HG02981 (cell line): Measurements from ENCODE around the gene CILP2.

Source experiments
- ATAC-seq: cut with Tn5 transposase; IDR thresholded peaks from one replicate; pipeline ENCODE4 v1.9.1; 2021; ENCODE audit warnings: mild to moderate bottlenecking, moderate library complexity; ENCODE audit not compliant: unreplicated experiment

CILP2 gene

GRCh38 chr19:19504754-19505668 is 33.1 kb upstream of the CILP2 start:
- no peak for ATAC-seq

- no peak for ATAC-seq
These were observed 32.3 kb upstream of the CILP2 start for GRCh38 chr19:19505669-19506326.

DNA sequence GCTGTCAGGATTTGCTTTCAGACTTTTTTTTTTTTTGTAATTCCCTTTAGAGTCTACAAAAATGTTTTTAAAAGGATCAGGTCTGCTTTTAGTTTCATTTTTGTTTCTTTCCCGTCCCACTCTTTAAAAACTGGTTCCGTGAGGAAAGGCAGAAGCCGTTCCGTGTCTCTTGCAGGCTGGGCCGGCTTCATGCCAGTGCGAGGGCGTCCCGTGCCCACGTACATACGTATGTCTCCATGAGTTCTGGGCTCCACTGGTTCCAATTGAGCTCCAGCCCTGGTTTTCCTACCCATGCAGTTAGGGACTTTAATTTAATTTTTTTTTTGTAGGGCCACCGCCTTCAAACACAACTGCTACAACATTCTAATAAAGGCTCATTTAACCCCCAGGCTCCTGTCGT is 31.5 kb upstream of the CILP2 start:
- ATAC-seq = no peak

DNA sequence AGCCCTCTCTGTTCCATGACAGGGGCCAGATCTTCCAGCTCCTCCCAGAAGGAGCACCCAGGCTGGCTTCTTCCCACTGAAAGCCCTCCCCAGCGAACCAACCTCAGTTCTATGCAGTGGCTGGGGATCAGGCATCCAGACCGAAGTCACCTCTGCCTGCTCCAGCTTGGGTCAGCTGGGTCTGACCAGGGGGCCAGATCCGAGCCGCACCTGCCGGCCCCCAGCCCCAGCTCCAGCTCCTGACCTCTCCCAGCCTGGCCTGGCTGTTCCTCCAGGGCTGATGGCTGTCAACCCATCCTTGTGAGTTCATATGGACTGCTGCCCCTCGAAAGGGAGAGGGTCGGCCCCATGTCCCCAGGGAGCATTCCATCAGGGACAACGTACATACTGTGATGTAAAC is 30.7 kb upstream of the CILP2 start:
- ATAC-seq = no peak

GRCh38 chr19:19508217-19508616 is 29.8 kb upstream of the CILP2 start:
- ATAC-seq = no peak

DNA sequence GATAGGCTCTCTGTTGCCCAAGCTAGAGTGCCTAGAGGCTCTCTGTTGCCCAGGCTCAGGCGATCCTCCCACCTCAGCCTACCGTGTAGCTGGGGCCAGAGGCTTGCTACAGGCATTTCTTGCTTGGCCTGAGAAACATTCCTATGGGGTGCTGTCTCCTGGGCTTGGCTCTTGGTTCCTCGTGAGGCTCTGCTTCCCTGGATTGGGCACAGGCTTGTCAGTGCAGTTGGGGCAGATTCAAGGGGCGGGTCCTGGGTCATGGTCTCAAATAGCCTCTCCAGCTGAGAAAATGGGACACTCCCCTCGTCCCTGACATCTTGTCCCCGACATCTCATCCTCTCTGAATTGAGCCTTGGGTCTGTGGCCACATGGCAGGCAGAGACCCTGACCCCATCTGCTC is 27.6 kb upstream of the CILP2 start:
- ATAC-seq = no peak

- ATAC-seq = no peak
These were observed 24.4 kb upstream of the CILP2 start for GRCh38 chr19:19513682-19514081.

DNA sequence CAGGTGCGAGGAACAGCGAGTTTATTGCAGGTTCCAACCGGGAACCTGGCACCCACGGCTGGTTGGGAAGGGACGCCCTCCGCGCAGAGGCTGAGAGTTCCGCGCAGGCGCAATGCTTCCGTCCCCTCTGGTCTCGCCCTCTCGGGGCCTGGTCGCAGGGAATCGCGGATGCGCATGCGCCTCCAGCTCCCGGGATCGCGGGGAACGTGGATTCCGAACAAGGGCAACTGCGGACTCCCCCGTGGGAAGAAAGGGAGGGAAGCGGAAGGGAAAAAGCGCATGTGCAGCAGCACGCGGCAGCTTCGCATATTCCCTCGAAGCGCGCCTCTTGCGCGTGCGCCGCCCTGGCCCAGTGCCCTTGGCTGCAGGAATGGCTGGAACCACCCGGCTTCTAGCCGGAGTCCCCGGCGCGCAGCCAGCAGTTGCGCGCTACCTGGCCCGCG is 23.8 kb upstream of the CILP2 start:
- no peak for ATAC-seq

DNA sequence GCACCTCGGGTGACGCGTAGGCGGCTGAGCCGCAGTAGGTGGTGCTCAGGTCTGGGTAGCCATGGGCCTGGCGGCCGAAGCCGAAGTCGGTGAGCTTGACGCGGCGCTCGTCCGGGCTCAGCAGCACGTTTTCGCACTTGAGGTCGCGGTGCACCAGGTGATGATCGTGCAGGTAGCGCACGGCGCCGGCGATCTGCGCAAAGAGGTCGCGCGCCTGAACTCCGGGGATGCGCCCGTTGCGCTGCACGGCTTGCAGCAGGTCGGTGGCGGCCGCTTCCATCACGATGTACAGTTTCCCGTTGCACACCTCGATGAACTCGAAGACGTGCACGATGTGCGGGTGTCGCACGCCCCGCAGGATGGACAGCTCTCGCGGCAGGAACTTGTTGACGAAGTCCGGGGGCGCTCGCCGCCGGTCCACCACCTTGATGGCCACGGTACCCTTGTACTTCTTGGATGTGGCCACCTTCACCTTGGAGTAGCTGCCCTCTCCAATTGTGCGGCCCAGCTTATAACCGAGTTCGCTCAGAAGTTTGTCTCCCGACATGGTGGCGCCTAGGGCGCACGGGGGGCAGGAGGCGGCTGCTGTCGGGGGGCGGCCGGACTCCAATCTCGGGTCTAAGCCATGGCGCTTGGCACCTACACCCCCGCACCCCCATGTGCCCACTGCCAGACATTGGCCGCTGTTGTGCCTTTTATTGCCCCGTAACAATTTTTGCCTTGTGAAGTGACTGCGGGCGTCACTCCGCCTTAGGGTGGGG is 23.0 kb upstream of the CILP2 start, which contains the start of gene TSSK6:
TSSK6 (minus strand) TSS at position 668 of the 761 bp plus-strand sequence; CDS start at position 547, 121 bp downstream.
- ATAC-seq = no peak

DNA sequence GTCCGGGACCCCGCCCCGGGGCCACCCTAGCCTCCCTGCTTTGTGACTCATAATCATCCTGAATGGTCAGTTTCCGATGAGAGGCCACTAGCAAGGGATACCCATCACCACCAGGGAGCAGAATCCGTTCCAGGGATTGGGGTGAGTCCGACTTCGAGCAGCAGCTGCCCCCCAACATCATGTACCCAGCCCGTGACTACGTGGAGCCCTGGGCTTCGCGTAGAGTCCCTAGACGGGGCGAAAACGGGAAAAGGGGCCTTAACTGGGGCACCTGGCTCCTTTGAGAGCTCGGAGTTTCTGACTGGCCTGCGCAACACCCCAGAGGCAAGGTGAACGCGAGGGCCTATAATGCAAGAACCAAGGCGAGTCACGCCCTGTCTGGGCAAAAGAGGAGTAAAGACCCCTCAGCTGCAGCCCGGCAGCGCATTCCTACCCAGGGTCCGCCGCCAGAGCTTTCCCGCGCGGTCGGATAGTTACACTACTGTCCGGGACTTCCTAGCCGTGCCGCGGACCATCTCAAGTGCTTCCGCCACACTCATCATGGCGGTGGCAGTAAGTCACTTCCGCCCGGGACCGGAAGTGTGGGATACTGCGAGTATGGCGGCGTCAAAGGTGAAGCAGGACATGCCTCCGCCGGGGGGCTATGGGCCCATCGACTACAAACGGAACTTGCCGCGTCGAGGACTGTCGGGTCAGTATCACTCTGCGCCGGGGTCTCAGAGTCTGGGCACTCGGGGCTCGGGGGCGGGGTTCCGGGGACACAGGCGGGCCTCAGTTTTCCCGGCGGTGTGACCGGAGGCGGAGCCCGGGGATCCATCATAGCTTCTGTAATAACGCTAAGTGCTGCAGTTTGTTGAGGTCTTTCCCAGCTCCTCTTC is 22.2 kb upstream of the CILP2 start, which contains the start of gene NDUFA13:
NDUFA13 (plus strand) TSS at position 584 of the 878 bp plus-strand sequence; CDS start at position 598, 14 bp downstream.
- peak; percentile 91 for ATAC-seq

- no peak for ATAC-seq
These were observed 20.8 kb upstream of the CILP2 start for GRCh38 chr19:19517235-19517619.

DNA sequence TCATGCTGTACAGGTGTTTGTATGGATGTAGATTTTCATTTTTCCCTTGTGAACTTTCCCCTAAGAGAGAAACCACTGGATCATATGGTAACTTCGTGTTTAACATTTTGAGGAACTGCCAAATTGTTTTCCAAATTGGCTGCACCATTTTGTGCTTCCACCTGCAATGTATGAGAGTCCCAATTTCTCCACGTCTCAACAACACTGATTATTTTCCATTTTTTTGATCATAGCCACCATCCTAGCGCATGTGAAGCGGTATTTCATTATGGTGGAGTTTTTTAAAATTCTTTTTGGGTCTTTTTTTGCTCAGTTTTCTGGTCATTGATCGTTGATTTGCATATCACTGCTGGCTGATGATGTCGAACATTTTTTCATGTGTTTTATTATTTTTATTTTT is 17.1 kb upstream of the CILP2 start:
- no peak for ATAC-seq

DNA sequence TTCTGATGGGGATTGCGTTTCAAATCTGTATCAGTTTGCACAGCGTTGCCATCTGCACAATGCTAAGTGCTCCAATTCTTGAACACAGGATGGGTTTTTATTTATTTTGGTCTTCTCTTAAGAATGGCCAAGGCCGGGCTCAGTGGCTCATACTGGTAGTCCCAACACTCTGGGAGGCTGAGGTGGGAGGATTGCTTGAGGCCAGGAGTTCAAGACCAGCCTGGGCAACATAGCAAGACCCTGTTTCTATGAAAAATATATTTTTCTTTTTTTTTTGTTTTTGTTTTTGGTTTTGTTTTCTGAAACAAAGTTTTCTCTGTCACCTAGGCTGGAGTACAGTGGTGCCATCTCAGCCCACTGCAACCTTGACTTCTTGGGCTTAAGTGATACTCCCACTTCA is 14.9 kb upstream of the CILP2 start:
- no peak for ATAC-seq

- no peak for ATAC-seq
These were observed 14.0 kb upstream of the CILP2 start for GRCh38 chr19:19524053-19524452.

GRCh38 chr19:19525611-19526380 is 12.3 kb upstream of the CILP2 start:
- no peak for ATAC-seq

DNA sequence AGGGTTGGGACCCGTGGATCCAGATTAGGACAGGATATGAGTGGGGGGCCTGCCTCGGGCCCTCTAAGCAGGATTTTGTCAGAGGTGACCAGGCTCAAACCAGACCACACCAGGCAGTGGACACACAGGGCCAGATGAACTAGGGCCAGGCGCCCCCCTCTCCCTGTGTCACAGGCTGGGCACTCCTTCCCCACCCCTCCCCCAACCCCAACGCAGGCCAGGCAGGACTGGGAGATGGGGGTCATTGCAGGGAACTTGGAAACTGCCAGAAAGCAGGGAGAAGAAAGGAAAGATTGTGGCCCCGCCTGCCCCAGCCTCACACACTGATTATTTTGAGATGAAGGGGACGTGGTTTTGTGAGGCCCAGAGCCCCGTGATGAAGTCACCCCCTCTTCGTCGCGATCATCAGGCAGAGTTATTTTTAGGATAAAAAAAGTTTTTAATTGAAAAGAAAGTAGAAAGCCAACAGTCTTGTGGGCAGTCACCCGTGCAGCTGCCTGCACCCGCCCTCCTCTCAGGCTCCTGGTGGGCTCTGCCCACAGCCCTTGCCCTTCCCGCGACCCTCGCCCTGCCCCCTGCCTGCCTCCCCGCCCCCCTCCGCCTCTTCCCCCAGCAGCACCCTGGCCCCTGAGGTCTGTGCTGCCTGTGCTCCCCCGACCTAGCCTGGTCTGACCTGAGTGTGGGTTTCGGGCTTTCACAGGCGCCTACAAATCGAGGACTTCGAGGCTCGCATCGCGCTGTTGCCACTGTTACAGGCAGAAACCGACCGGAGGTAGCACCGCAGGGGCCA is 11.3 kb upstream of the CILP2 start:
- no peak for ATAC-seq

DNA sequence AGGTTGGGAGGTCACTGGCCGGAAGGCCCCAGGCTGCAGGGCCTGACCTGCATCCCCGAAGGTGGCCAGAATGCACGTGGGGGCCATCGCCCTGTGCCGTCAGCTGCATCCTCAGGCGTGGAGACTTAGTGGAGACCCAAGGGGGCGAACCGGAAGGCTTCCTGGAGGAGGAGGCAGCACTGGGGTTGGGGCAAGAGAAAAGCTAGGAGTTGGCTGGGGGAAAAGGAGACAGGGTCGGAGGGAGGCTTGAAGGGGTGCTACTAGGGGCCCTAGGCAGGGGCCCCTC is 10.8 kb upstream of the CILP2 start:
- ATAC-seq = no peak

DNA sequence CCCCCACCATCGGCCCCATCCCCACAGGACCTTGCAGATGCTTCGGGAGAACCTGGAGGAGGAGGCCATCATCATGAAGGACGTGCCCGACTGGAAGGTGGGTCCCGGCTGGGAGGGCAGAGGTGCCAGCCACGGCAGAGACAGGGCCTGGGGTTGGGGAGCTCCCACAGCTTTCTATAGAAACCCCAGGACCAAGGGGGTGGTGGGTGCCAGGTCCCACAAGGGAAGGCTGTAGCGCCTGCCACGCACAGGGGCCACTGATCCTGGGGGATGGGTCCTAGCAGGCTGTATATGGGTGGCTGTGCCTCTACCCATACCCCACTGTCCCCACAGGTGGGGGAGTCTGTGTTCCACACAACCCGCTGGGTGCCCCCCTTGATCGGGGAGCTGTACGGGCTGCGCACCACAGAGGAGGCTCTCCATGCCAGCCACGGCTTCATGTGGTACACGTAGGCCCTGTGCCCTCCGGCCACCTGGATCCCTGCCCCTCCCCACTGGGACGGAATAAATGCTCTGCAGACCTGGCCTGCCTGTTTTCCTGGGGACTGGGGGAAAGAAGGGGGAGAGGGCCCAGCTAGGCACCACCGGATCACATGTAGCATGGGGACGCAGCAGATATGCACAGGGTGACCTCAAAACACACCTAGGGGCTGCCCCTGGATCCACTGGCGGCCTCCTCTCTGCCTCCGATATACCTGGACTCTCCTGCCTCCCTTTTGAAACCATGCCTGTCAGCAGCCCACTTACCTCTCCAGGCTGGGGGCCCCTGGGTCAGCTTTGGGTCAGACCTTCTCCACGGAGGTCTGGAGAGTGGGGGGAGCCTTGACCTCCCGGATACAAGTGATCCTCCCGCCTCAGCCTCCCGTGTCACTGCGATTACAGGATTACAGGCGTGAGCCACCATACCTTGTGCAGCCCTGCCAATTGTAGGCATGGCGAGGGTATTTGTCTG is 10.1 kb upstream of the CILP2 start:
- ATAC-seq = no peak
